Gastroesophageal sphincter (tissue), 3 donors: ENCODE results near the gene SNX24.

Source experiments
- EP300 ChIP-seq: sonication (generic); formaldehyde crosslinking; IDR thresholded peaks from one replicate; pipeline ENCODE4 v1.6.1; 2017; ENCODE audit warnings: antibody characterized with exemption, mild to moderate bottlenecking
- POLR2A ChIP-seq, 2 donors: fragments of 450-650 bp; IDR thresholded peaks; one replicate each; pipeline ENCODE4 v1.6.1; 2017; ENCODE audit warnings: antibody characterized with exemption in 2 of 2, mild to moderate bottlenecking in 2 of 2, moderate library complexity in 1 of 2
- POLR2AphosphoS5 ChIP-seq: sonication (generic); formaldehyde crosslinking; IDR thresholded peaks from one replicate; pipeline ENCODE4 v1.6.1; 2017; ENCODE audit warnings: antibody characterized with exemption
- TF ChIP-seq, protein P1 (sequence below), 4 experiments: fragments of 200-600 bp in 2 of 4; fragments of 450-650 bp in 2 of 4; sonication (generic) in 1 of 4; IDR thresholded peaks; one replicate each; pipeline ENCODE4 v1.5.1; 2017 to 2019; ENCODE audit warnings: antibody characterized with exemption in 4 of 4, mild to moderate bottlenecking in 2 of 4, moderate library complexity in 2 of 4

- TF ChIP-seq, protein P1, sequence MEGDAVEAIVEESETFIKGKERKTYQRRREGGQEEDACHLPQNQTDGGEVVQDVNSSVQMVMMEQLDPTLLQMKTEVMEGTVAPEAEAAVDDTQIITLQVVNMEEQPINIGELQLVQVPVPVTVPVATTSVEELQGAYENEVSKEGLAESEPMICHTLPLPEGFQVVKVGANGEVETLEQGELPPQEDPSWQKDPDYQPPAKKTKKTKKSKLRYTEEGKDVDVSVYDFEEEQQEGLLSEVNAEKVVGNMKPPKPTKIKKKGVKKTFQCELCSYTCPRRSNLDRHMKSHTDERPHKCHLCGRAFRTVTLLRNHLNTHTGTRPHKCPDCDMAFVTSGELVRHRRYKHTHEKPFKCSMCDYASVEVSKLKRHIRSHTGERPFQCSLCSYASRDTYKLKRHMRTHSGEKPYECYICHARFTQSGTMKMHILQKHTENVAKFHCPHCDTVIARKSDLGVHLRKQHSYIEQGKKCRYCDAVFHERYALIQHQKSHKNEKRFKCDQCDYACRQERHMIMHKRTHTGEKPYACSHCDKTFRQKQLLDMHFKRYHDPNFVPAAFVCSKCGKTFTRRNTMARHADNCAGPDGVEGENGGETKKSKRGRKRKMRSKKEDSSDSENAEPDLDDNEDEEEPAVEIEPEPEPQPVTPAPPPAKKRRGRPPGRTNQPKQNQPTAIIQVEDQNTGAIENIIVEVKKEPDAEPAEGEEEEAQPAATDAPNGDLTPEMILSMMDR (IDR thresholded peaks at IDR 0.05) = no peak
- no peak for TF ChIP-seq POLR2A (IDR thresholded peaks at IDR 0.05)
- TF ChIP-seq POLR2AphosphoS5 = no peak
- TF ChIP-seq EP300 = no peak
These were observed 119.7 kb downstream of the SNX24 start for GRCh38 chr5:122965111-122965510.
